Neural cell (in vitro differentiated cells): ENCODE measurements around the gene FBLIM1. TPM values are rescaled to one million over a fixed set of nuclear protein-coding genes. Genes with fewer than 3 reads are reported as not detected.

ENCODE experiments used
- H2AFZ ChIP-seq: fragments of 200-600, 300-800 bp; sonication (generic), shearing (Covaris generic); 2 replicates; pipeline ENCODE4 v1.6.0; 2014; ENCODE audit warnings: low read depth, mild to moderate bottlenecking, antibody characterized with exemption, low read length, moderate library complexity
- H3F3A ChIP-seq: fragments of 200-600 bp; shearing (Covaris generic); 2 replicates; pipeline ENCODE4 v1.6.1; 2016; ENCODE audit warnings: mild to moderate bottlenecking, moderate library complexity, mixed read lengths, antibody characterized with exemption, low read length; ENCODE audit not compliant: insufficient read depth, poor library complexity, severe bottlenecking
- H3K27ac ChIP-seq: fragments of 200-600, 300-800 bp; sonication (generic), shearing (Covaris generic); 2 replicates; pipeline ENCODE4 v1.5.1; 2014; ENCODE audit warnings: mild to moderate bottlenecking, low read length, moderate library complexity
- H3K27me3 ChIP-seq: fragments of 300-800, 200-600 bp; sonication (generic), shearing (Covaris generic); 2 replicates; pipeline ENCODE4 v1.6.0; 2014; ENCODE audit warnings: mild to moderate bottlenecking, low read depth, low read length, moderate library complexity; ENCODE audit not compliant: insufficient read depth
- H3K36me3 ChIP-seq: fragments of 300-800, 200-600 bp; sonication (generic), shearing (Covaris generic); 2 replicates; pipeline ENCODE4 v1.5.1; 2014; ENCODE audit warnings: mild to moderate bottlenecking, antibody characterized with exemption, low read length, moderate library complexity; ENCODE audit not compliant: insufficient read depth
- H3K4me2 ChIP-seq: fragments of 300-800, 200-600 bp; sonication (generic), shearing (Covaris generic); 2 replicates; pipeline ENCODE4 v1.6.0; 2014; ENCODE audit warnings: mild to moderate bottlenecking, low read length
- H3K4me3 ChIP-seq: fragments of 300-800, 200-600 bp; sonication (generic), shearing (Covaris generic); 2 replicates; pipeline ENCODE4 v1.5.1; 2014; ENCODE audit warnings: mild to moderate bottlenecking, low read length, moderate library complexity
- H3K79me2 ChIP-seq: fragments of 200-600 bp; shearing (Covaris generic); replicated peaks from 2 replicates; pipeline ENCODE4 v1.6.0; 2014; ENCODE audit warnings: mild to moderate bottlenecking, low read length, moderate library complexity; ENCODE audit not compliant: insufficient read depth
- H3K9ac ChIP-seq: fragments of 300-800, 200-600 bp; sonication (generic), shearing (Covaris generic); 2 replicates; pipeline ENCODE4 v1.6.1; 2016; ENCODE audit warnings: mild to moderate bottlenecking, low read length, mixed read lengths
- H3K9me2 ChIP-seq: fragments of 200-600 bp; shearing (Covaris generic); 2 replicates; pipeline ENCODE4 v1.6.1; 2016; ENCODE audit warnings: mild to moderate bottlenecking, low read length, mixed read lengths; ENCODE audit not compliant: insufficient read depth
- H3K9me3 ChIP-seq: fragments of 200-600, 300-800 bp; sonication (generic), shearing (Covaris generic); 2 replicates; pipeline ENCODE4 v1.6.1; 2016; ENCODE audit warnings: mild to moderate bottlenecking, mixed run types, low read length, moderate library complexity, mixed read lengths
- H4K20me1 ChIP-seq: fragments of 200-600 bp; shearing (Covaris generic); 2 replicates; pipeline ENCODE4 v1.6.1; 2016; ENCODE audit warnings: mild to moderate bottlenecking, mixed run types; ENCODE audit not compliant: insufficient read depth
- EP300 ChIP-seq: fragments of 450-650 bp; conservative IDR thresholded peaks from 2 replicates; pipeline ENCODE4 v1.6.1; 2014; ENCODE audit warnings: antibody characterized with exemption, mild to moderate bottlenecking, moderate library complexity; ENCODE audit not compliant: poor library complexity, severe bottlenecking
- EZH2 ChIP-seq: fragments of 200-600, 300-800 bp; shearing (Covaris generic), sonication (generic); IDR thresholded peaks from 2 replicates; pipeline ENCODE4 v1.6.1; 2014; ENCODE audit warnings: antibody characterized with exemption, low read length, borderline replicate concordance, mild to moderate bottlenecking; ENCODE audit not compliant: insufficient read depth, poor library complexity, severe bottlenecking
- MXI1 ChIP-seq: fragments of 450-650 bp; conservative IDR thresholded peaks from 2 replicates; pipeline ENCODE4 v1.6.1; 2014; ENCODE audit warnings: antibody characterized with exemption, mild to moderate bottlenecking; ENCODE audit not compliant: poor library complexity, severe bottlenecking
- POLR2AphosphoS5 ChIP-seq: IDR thresholded peaks from 2 replicates; pipeline ENCODE4 v1.6.1; 2012
- RAD21 ChIP-seq: fragments of 450-650 bp; conservative IDR thresholded peaks from 2 replicates; pipeline ENCODE4 v1.6.1; 2014; ENCODE audit warnings: antibody characterized with exemption, mild to moderate bottlenecking, moderate library complexity
- SMC3 ChIP-seq: fragments of 450-650 bp; conservative IDR thresholded peaks from 2 replicates; pipeline ENCODE4 v1.6.1; 2014; ENCODE audit warnings: antibody characterized with exemption, mild to moderate bottlenecking, moderate library complexity; ENCODE audit not compliant: poor library complexity
- TAF1 ChIP-seq: IDR thresholded peaks from 2 replicates; pipeline ENCODE4 v1.6.1; 2012; ENCODE audit warnings: low read depth
- polyA plus RNA-seq: library from polyadenylated mRNA; depleted of rRNA; stranded (reverse); fragments of >200 nt; gene quantifications from 2 replicates; pipeline ENCODE4 v1.2.3, GENCODE V29; 2014
- TF ChIP-seq, protein P1 (sequence below): IDR thresholded peaks from 2 replicates; pipeline ENCODE4 v1.6.1; 2012; ENCODE audit warnings: borderline replicate concordance
- TF ChIP-seq, protein P2 (sequence below): fragments of 450-650 bp; IDR thresholded peaks from 2 replicates; pipeline ENCODE4 v1.5.1; 2014; ENCODE audit warnings: antibody characterized with exemption, mild to moderate bottlenecking, moderate library complexity; ENCODE audit not compliant: poor library complexity, severe bottlenecking

Gene FBLIM1
- polyA plus RNA-seq, 1 donor from 2014 or later, result 24.9 TPM

DNA sequence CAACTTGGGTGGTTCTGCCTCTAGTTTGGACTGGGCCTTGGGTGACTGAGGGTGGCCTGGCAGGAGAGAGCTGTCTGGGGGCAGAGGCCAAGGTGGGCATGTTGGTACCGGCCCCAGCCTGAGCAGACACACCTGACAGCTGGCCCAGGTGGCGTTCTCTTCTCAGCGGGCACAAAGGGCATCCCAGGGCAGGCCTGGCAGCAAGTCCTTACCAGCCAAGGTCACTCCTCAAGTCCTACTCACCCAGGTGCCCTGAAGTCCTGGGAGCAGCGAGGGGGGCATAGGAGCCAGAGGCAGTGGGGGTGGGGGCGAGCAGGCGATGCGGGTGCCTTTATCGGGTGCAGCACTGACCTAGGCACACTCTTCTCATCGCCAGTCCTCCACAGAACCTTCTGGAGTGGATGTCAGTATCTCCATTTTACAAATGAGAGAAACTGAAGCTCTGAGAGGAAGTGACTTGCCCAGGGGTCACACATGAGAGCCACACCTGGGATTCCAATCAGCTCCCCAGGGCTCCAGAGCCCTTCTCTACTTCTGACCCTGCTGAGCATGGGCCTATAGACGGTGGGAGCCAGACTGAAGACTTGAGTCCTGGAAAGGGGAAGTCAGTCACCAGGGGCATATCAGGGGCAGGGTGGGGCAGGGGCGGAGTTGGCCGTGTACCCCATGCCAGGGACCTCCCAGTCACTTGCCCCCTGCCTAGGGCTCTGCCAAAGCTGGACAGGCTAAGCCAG is 23.1 kb upstream of the FBLIM1 start:
- H3K27ac ChIP-seq, result no peak overlapping the region
- H3K9me3 ChIP-seq, result no peaks in the 10 kb centered on the region
- no peaks in the 10 kb centered on the region for H3K79me2 ChIP-seq
- H4K20me1 ChIP-seq, result no peaks in the 10 kb centered on the region
- no peak overlapping the region for H3K9ac ChIP-seq
- H3K27me3 ChIP-seq, result no peaks in the 10 kb centered on the region
- H3F3A ChIP-seq, result no peaks in the 10 kb centered on the region
- H2AFZ ChIP-seq, result no peak overlapping the region
- no peak overlapping the region for H3K4me2 ChIP-seq
- TF ChIP-seq EZH2 (no peak), POLR2AphosphoS5 (no peak), RAD21 (no peak)
- H3K9me2 ChIP-seq, result no peaks in the 10 kb centered on the region
- H3K4me3 ChIP-seq, result no peak overlapping the region
- no peaks in the 10 kb centered on the region for H3K36me3 ChIP-seq

DNA sequence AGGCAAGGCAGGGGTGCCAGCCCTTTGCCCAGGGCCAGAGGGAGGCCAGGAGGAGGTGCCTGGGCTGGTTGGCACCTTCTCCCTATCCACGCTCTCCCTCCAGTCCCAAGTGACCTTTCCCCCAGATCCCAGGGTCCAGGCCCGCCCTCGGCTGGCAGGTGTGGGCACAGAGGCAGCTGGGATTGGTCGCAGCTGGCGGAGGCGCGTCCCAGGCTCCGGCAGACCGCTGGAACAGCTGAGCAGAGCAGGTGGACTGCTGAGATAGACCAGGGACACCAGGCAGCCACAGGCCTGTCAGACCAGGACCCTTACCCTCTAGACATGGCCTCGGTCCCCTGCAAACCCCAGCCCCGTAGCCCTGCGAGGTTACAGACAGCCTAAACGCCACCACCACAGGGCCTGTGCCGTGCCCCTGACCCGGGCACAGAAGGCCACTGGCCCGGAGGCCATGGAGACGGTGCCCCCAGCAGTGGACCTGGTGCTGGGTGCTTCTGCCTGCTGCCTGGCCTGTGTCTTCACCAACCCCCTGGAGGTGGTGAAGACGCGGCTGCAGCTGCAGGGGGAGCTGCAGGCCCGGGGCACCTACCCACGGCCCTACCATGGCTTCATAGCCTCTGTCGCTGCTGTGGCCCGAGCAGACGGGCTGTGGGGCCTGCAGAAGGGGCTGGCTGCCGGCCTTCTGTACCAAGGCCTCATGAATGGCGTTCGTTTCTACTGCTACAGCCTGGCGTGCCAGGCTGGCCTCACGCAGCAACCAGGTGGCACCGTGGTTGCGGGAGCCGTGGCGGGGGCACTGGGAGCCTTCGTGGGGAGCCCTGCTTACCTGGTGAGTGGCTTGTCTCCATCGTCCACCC is 22.3 kb upstream of the FBLIM1 start, which contains the start of gene SLC25A34:
SLC25A34 (plus strand) TSS at position 221 of the 854 bp plus-strand sequence; CDS start at position 449, 228 bp downstream.
- Histone ChIP-seq H3F3A (no peaks in the 10 kb centered on the region), H3K4me3 (no peak within 1 kb of the TSS), H3K36me3 (no peaks in the 10 kb centered on the region), H4K20me1 (no peaks in the 10 kb centered on the region), H3K79me2 (no peaks in the 10 kb centered on the region), H3K27ac (no peak within 1 kb of the TSS), H3K27me3 (no peaks in the 10 kb centered on the region), H3K9ac (no peak within 1 kb of the TSS), H3K4me2 (no peak within 1 kb of the TSS), H3K9me3 (no peaks in the 10 kb centered on the region), H2AFZ (no peak within 1 kb of the TSS), H3K9me2 (no peaks in the 10 kb centered on the region)
- TF ChIP-seq, protein P1, sequence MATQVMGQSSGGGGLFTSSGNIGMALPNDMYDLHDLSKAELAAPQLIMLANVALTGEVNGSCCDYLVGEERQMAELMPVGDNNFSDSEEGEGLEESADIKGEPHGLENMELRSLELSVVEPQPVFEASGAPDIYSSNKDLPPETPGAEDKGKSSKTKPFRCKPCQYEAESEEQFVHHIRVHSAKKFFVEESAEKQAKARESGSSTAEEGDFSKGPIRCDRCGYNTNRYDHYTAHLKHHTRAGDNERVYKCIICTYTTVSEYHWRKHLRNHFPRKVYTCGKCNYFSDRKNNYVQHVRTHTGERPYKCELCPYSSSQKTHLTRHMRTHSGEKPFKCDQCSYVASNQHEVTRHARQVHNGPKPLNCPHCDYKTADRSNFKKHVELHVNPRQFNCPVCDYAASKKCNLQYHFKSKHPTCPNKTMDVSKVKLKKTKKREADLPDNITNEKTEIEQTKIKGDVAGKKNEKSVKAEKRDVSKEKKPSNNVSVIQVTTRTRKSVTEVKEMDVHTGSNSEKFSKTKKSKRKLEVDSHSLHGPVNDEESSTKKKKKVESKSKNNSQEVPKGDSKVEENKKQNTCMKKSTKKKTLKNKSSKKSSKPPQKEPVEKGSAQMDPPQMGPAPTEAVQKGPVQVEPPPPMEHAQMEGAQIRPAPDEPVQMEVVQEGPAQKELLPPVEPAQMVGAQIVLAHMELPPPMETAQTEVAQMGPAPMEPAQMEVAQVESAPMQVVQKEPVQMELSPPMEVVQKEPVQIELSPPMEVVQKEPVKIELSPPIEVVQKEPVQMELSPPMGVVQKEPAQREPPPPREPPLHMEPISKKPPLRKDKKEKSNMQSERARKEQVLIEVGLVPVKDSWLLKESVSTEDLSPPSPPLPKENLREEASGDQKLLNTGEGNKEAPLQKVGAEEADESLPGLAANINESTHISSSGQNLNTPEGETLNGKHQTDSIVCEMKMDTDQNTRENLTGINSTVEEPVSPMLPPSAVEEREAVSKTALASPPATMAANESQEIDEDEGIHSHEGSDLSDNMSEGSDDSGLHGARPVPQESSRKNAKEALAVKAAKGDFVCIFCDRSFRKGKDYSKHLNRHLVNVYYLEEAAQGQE, result no peak
- no peak for TF ChIP-seq SMC3
- no peak for TF ChIP-seq RAD21
- no peak for TF ChIP-seq EP300
- TF ChIP-seq TAF1, result no peak
- TF ChIP-seq POLR2AphosphoS5, result no peak
- no peak for TF ChIP-seq MXI1
- TF ChIP-seq, protein P2, sequence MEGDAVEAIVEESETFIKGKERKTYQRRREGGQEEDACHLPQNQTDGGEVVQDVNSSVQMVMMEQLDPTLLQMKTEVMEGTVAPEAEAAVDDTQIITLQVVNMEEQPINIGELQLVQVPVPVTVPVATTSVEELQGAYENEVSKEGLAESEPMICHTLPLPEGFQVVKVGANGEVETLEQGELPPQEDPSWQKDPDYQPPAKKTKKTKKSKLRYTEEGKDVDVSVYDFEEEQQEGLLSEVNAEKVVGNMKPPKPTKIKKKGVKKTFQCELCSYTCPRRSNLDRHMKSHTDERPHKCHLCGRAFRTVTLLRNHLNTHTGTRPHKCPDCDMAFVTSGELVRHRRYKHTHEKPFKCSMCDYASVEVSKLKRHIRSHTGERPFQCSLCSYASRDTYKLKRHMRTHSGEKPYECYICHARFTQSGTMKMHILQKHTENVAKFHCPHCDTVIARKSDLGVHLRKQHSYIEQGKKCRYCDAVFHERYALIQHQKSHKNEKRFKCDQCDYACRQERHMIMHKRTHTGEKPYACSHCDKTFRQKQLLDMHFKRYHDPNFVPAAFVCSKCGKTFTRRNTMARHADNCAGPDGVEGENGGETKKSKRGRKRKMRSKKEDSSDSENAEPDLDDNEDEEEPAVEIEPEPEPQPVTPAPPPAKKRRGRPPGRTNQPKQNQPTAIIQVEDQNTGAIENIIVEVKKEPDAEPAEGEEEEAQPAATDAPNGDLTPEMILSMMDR, result no peak
- TF ChIP-seq EZH2, result no peak
